ENCODE results near the gene PRKCD.

The PRKCD gene

DNA sequence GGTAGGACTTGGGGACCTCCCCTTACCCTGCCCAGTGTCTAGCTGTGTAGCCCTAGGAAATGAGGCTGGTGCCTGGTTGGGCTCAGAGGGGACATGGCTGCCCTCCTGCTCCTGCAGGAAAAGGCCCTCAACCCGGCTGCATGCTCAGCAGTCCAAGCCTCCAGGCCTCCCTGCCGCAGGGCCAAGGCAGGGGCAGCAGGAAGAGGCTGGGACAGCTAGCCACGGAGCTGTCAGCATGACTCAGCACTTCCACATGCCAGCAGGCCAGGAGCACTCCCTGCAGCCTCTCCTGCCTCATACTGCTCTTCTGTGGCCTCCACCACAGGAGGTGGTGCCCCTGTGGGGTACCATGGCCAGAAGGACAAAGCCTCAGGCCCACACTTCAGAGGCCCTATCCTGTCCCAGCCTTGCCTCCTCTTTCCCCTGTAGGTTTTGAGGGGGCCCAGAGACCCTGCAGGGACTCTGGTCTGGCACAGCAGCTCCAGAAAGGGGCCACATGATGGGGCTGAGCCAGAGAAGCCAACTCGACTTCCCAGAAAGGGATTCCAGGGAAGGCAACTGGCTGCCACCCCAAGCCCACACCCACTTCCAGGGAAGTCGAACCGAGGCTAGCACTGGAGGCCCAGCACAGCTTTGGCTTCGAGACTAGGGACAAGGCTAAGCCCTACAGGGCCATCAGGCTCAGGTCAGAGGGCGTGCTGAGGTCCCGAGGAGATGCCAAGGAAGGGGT lies 75.3 kb downstream of the PRKCD start:
- H3K4me1 ChIP-seq (ENCODE audit: control insufficient read depth, low read depth, low read length): no peaks in the 10 kb centered on the region
- H3K36me3 ChIP-seq (ENCODE audit: control insufficient read depth, low read depth, low read length): peaks cover 92% of the 10 kb centered on the region
- peak overlapping the region; percentile 51 for H3K27ac ChIP-seq (ENCODE audit: low read length)
- H3K27me3 ChIP-seq (ENCODE audit: control insufficient read depth, insufficient read depth, low read length): no peaks in the 10 kb centered on the region
- H3K9me3 ChIP-seq (ENCODE audit: control insufficient read depth, low read depth, low read length): no peaks in the 10 kb centered on the region
- H3K9ac ChIP-seq (ENCODE audit: low read length): no peak overlapping the region
- H3K4me3 ChIP-seq (ENCODE audit: low read length): no peak overlapping the region

GRCh38 chr3:53238051-53238850 lies 77.2 kb downstream of the PRKCD start:
- H3K36me3 ChIP-seq (ENCODE audit: control insufficient read depth, low read depth, low read length): peaks cover 84% of the 10 kb centered on the region

DNA sequence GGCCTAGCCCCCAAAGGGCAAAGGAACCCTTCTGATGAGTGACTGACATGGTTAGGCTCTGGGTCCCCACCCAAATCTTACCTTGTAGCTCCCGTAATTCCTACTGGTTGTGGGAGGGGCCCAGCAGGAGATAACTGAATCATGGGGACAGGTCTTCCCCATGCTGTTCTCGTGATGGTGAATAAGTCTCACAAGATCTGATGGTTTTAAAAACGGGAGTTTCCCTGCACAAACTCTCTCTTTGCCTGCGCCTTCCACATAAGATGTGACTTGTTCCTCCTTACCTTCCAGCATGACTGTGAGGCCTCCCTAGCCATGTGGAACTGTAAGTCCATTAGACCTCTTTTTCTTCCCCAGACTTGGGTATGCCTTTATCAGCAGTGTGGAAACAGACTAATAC lies 77.9 kb downstream of the PRKCD start:
- Histone ChIP-seq H3K36me3 (ENCODE audit: control insufficient read depth, low read depth, low read length) (peaks cover 78% of the 10 kb centered on the region), H3K4me1 (ENCODE audit: control insufficient read depth, low read depth, low read length) (peaks cover 8% of the 10 kb centered on the region), H3K27me3 (ENCODE audit: control insufficient read depth, insufficient read depth, low read length) (no peaks in the 10 kb centered on the region), H3K27ac (ENCODE audit: low read length) (no peak overlapping the region), H3K9ac (ENCODE audit: low read length) (no peak overlapping the region), H3K4me3 (ENCODE audit: low read length) (no peak overlapping the region), H3K9me3 (ENCODE audit: control insufficient read depth, low read depth, low read length) (no peaks in the 10 kb centered on the region)

More at GRCh38 chr3:53238051-53238850, 77.2 kb downstream of the PRKCD start:
- Histone ChIP-seq H3K4me3 (ENCODE audit: low read length) (no peak overlapping the region), H3K4me1 (ENCODE audit: control insufficient read depth, low read depth, low read length) (peaks cover 2% of the 10 kb centered on the region), H3K27me3 (ENCODE audit: control insufficient read depth, insufficient read depth, low read length) (no peaks in the 10 kb centered on the region), H3K27ac (ENCODE audit: low read length) (no peak overlapping the region), H3K9me3 (ENCODE audit: control insufficient read depth, low read depth, low read length) (no peaks in the 10 kb centered on the region), H3K9ac (ENCODE audit: low read length) (no peak overlapping the region)

DNA sequence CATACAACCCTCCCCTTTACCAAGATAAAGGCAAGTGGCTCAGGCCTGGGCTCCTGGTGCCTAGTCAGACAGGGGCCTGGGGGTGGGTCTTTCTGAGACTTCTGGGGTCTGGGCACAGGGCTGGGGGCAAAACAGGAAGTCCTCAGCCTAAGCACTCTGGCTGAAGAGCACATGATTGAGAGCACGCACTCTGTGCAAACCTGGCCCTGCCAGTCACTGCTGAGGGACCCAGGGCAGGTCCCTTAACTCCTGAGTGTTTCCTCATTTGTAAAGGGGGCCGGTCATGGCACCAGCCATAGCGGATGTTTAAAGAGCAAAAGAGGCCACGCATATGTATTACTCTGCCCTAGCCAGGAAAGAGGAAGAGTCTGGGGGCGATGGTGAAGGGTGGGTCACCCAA lies 78.8 kb downstream of the PRKCD start:
- Histone ChIP-seq H3K27ac (ENCODE audit: low read length) (no peak overlapping the region), H3K4me3 (ENCODE audit: low read length) (no peak overlapping the region), H3K9ac (ENCODE audit: low read length) (no peak overlapping the region), H3K9me3 (ENCODE audit: control insufficient read depth, low read depth, low read length) (no peaks in the 10 kb centered on the region), H3K4me1 (ENCODE audit: control insufficient read depth, low read depth, low read length) (peaks cover 12% of the 10 kb centered on the region), H3K27me3 (ENCODE audit: control insufficient read depth, insufficient read depth, low read length) (no peaks in the 10 kb centered on the region), H3K36me3 (ENCODE audit: control insufficient read depth, low read depth, low read length) (peaks cover 73% of the 10 kb centered on the region)

- Histone ChIP-seq H3K27me3 (ENCODE audit: control insufficient read depth, insufficient read depth, low read length) (no peaks in the 10 kb centered on the region), H3K36me3 (ENCODE audit: control insufficient read depth, low read depth, low read length) (peaks cover 62% of the 10 kb centered on the region), H3K4me1 (ENCODE audit: control insufficient read depth, low read depth, low read length) (peaks cover 12% of the 10 kb centered on the region), H3K4me3 (ENCODE audit: low read length) (no peak overlapping the region), H3K9me3 (ENCODE audit: control insufficient read depth, low read depth, low read length) (no peaks in the 10 kb centered on the region), H3K27ac (ENCODE audit: low read length) (no peak overlapping the region), H3K9ac (ENCODE audit: low read length) (no peak overlapping the region)
Measured at GRCh38 chr3:53240989-53241972, 80.3 kb downstream of the PRKCD start.

- Histone ChIP-seq H3K9ac (ENCODE audit: low read length) (no peak overlapping the region), H3K36me3 (ENCODE audit: control insufficient read depth, low read depth, low read length) (peaks cover 57% of the 10 kb centered on the region), H3K27ac (ENCODE audit: low read length) (no peak overlapping the region), H3K4me3 (ENCODE audit: low read length) (no peak overlapping the region), H3K9me3 (ENCODE audit: control insufficient read depth, low read depth, low read length) (no peaks in the 10 kb centered on the region), H3K27me3 (ENCODE audit: control insufficient read depth, insufficient read depth, low read length) (no peaks in the 10 kb centered on the region), H3K4me1 (ENCODE audit: control insufficient read depth, low read depth, low read length) (peaks cover 12% of the 10 kb centered on the region)
Measured at GRCh38 chr3:53242155-53242554, 81.1 kb downstream of the PRKCD start.

All from iPS-18a (cell line).